ENCODE measurements around the gene PPP3CB.

PPP3CB gene

GRCh38 chr10:73495884-73496674, at the start of gene PPP3CB:
TSS of gene PPP3CB (minus strand) at chr10:73496024. CDS start at chr10:73495889, 135 bp downstream.
- peak; percentile 96 for DNase-seq
- in situ Hi-C loops (cut with MboI; ENCODE audit: low pct_unique_long_range_greater_than_20kb, low sequenced_read_pairs): no loop called here

GRCh38 chr10:73545357-73545756, 49.5 kb upstream of the PPP3CB start:
- in situ Hi-C loops (cut with MboI; ENCODE audit: low pct_unique_long_range_greater_than_20kb, low sequenced_read_pairs): loop anchor here (25.0 kb wide), 1 partner anchor 92 kb away; the partner anchor contains the start of gene MYOZ1
- no peak for DNase-seq

GRCh38 chr10:73537709-73538108, 41.9 kb upstream of the PPP3CB start:
- DNase-seq: no peak
- in situ Hi-C loops (cut with MboI; ENCODE audit: low pct_unique_long_range_greater_than_20kb, low sequenced_read_pairs): loop anchor here (25.0 kb wide), 1 partner anchor 100 kb away; the partner anchor contains the start of gene MYOZ1

GRCh38 chr10:73537288-73537687, 41.5 kb upstream of the PPP3CB start:
- in situ Hi-C loops (cut with MboI; ENCODE audit: low pct_unique_long_range_greater_than_20kb, low sequenced_read_pairs): loop anchor here (25.0 kb wide), 1 partner anchor 100 kb away; the partner anchor contains the start of gene MYOZ1

GRCh38 chr10:73534857-73535256, 39.0 kb upstream of the PPP3CB start:
- no peak for DNase-seq
- in situ Hi-C loops (cut with MboI; ENCODE audit: low pct_unique_long_range_greater_than_20kb, low sequenced_read_pairs): loop anchor here (25.0 kb wide), 1 partner anchor 102 kb away; the partner anchor contains the start of gene MYOZ1

More at GRCh38 chr10:73537288-73537687, 41.5 kb upstream of the PPP3CB start:
- DNase-seq: peak; percentile 62

GRCh38 chr10:73529089-73529832, 33.4 kb upstream of the PPP3CB start:
- peak; percentile 79 for DNase-seq
- in situ Hi-C loops (cut with MboI; ENCODE audit: low pct_unique_long_range_greater_than_20kb, low sequenced_read_pairs): loop anchor here (25.0 kb wide), 1 partner anchor 108 kb away; the partner anchor contains the start of gene MYOZ1

- in situ Hi-C loops (cut with MboI; ENCODE audit: low pct_unique_long_range_greater_than_20kb, low sequenced_read_pairs): no loop called here
- DNase-seq: no peak
These were observed 26.4 kb upstream of the PPP3CB start for GRCh38 chr10:73522263-73522662.

GRCh38 chr10:73519336-73519735, 23.5 kb upstream of the PPP3CB start:
- DNase-seq: no peak
- in situ Hi-C loops (cut with MboI; ENCODE audit: low pct_unique_long_range_greater_than_20kb, low sequenced_read_pairs): no loop called here

- DNase-seq: no peak
- in situ Hi-C loops (cut with MboI; ENCODE audit: low pct_unique_long_range_greater_than_20kb, low sequenced_read_pairs): no loop called here
These were observed 21.5 kb upstream of the PPP3CB start for GRCh38 chr10:73517166-73517888.

GRCh38 chr10:73512207-73512743, 16.5 kb upstream of the PPP3CB start:
- in situ Hi-C loops (cut with MboI; ENCODE audit: low pct_unique_long_range_greater_than_20kb, low sequenced_read_pairs): no loop called here
- DNase-seq: no peak

GRCh38 chr10:73509695-73510094, 13.9 kb upstream of the PPP3CB start:
- no peak for DNase-seq
- in situ Hi-C loops (cut with MboI; ENCODE audit: low pct_unique_long_range_greater_than_20kb, low sequenced_read_pairs): no loop called here

GRCh38 chr10:73506491-73506890, 10.7 kb upstream of the PPP3CB start:
- DNase-seq: no peak
- in situ Hi-C loops (cut with MboI; ENCODE audit: low pct_unique_long_range_greater_than_20kb, low sequenced_read_pairs): no loop called here

GRCh38 chr10:73506074-73506473, 10.2 kb upstream of the PPP3CB start:
- DNase-seq: no peak
- in situ Hi-C loops (cut with MboI; ENCODE audit: low pct_unique_long_range_greater_than_20kb, low sequenced_read_pairs): no loop called here

- no peak for DNase-seq
- in situ Hi-C loops (cut with MboI; ENCODE audit: low pct_unique_long_range_greater_than_20kb, low sequenced_read_pairs): no loop called here
These were observed 7.2 kb upstream of the PPP3CB start for GRCh38 chr10:73503037-73503436.

GRCh38 chr10:73501651-73502050, 5.8 kb upstream of the PPP3CB start:
- in situ Hi-C loops (cut with MboI; ENCODE audit: low pct_unique_long_range_greater_than_20kb, low sequenced_read_pairs): no loop called here
- DNase-seq: peak; percentile 31

- in situ Hi-C loops (cut with MboI; ENCODE audit: low pct_unique_long_range_greater_than_20kb, low sequenced_read_pairs): no loop called here
- DNase-seq: no peak
These were observed 1.8 kb upstream of the PPP3CB start for GRCh38 chr10:73497623-73498022.

- in situ Hi-C loops (cut with MboI; ENCODE audit: low pct_unique_long_range_greater_than_20kb, low sequenced_read_pairs): no loop called here
- DNase-seq: peak; percentile 90
These were observed 469 bp downstream of the PPP3CB start for GRCh38 chr10:73495226-73495883.

- no peak for DNase-seq
- in situ Hi-C loops (cut with MboI; ENCODE audit: low pct_unique_long_range_greater_than_20kb, low sequenced_read_pairs): no loop called here
These were observed 973 bp downstream of the PPP3CB start for GRCh38 chr10:73494877-73495225.

- DNase-seq: no peak
- in situ Hi-C loops (cut with MboI; ENCODE audit: low pct_unique_long_range_greater_than_20kb, low sequenced_read_pairs): no loop called here
These were observed 1.6 kb downstream of the PPP3CB start for GRCh38 chr10:73494213-73494612.

Data from KBM-7 (cell line).